Keratinocyte (primary cell): ENCODE measurements around the gene CLSTN2.

Source experiments
- EZH2 ChIP-seq: IDR thresholded peaks from one replicate; pipeline ENCODE4 v1.6.1; 2012; ENCODE audit warnings: inconsistent platforms, mild to moderate bottlenecking, low read length, moderate library complexity
- TF ChIP-seq, protein P1 (sequence below), 3 experiments: IDR thresholded peaks in 1 of 3; conservative IDR thresholded peaks in 1 of 3; optimal IDR thresholded peaks in 1 of 3; 2 replicates in 2 of 3; 3 replicates in 1 of 3; pipeline versions ENCODE3 to v1.5.1; 2011; ENCODE audit warnings: low read length in 3 of 3, mild to moderate bottlenecking in 3 of 3, moderate library complexity in 2 of 3, control low read depth in 1 of 3, inconsistent platforms in 1 of 3; ENCODE audit not compliant: insufficient read depth in 2 of 3; ENCODE audit errors: extremely low read depth in 1 of 3

DNA sequence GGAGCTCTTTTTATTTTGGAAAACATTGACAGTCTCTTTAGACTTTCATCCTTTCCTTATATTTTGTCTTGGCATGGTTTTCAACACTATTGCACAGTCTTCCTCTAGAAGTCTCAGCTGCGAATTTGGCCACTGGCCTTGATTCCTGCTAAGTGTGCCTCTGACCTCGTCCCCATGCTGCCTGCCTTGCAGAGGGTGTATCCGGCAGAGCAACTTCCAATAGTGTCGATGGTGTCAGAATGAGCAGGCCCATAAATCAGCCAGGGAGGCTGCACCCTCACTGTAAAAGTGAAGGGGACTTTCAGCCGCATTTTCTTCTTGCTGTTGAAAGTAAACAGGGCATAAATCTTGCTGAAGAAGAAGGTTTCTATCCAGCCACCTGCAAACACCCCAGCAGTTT is 406.2 kb downstream of the CLSTN2 start:
- TF ChIP-seq, protein P1, sequence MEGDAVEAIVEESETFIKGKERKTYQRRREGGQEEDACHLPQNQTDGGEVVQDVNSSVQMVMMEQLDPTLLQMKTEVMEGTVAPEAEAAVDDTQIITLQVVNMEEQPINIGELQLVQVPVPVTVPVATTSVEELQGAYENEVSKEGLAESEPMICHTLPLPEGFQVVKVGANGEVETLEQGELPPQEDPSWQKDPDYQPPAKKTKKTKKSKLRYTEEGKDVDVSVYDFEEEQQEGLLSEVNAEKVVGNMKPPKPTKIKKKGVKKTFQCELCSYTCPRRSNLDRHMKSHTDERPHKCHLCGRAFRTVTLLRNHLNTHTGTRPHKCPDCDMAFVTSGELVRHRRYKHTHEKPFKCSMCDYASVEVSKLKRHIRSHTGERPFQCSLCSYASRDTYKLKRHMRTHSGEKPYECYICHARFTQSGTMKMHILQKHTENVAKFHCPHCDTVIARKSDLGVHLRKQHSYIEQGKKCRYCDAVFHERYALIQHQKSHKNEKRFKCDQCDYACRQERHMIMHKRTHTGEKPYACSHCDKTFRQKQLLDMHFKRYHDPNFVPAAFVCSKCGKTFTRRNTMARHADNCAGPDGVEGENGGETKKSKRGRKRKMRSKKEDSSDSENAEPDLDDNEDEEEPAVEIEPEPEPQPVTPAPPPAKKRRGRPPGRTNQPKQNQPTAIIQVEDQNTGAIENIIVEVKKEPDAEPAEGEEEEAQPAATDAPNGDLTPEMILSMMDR (optimal IDR thresholded peaks at IDR 0.05 in 1 of 3, IDR thresholded peaks at IDR 0.05 in 1 of 3, conservative IDR thresholded peaks at IDR 0.05 in 1 of 3; ENCODE audit: extremely low read depth in 1 of 3, insufficient read depth in 2 of 3, low read length in 3 of 3): no peak
- no peak for TF ChIP-seq EZH2
